ENCODE results near the gene PAX4. TPM values are rescaled to one million over a fixed set of nuclear protein-coding genes. Genes with fewer than 3 reads are reported as not detected.

Gene PAX4
- total and polyA plus RNA-seq, 9 of the 15 experiments (the other 6 are each of a cell fraction or from before 2014, with no cell fraction given), result not detected

GRCh38 chr7:127588697-127589482 is 29.1 kb downstream of the PAX4 start (continued):
- no peak for TF ChIP-seq ZFP30 (CRISPR knock-in tag; IDR thresholded peaks at IDR 0.05; ENCODE audit: borderline replicate concordance)
- TF ChIP-seq, protein P1, sequence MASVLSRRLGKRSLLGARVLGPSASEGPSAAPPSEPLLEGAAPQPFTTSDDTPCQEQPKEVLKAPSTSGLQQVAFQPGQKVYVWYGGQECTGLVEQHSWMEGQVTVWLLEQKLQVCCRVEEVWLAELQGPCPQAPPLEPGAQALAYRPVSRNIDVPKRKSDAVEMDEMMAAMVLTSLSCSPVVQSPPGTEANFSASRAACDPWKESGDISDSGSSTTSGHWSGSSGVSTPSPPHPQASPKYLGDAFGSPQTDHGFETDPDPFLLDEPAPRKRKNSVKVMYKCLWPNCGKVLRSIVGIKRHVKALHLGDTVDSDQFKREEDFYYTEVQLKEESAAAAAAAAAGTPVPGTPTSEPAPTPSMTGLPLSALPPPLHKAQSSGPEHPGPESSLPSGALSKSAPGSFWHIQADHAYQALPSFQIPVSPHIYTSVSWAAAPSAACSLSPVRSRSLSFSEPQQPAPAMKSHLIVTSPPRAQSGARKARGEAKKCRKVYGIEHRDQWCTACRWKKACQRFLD (CRISPR knock-in tag; IDR thresholded peaks at IDR 0.05), result no peak
- TF ChIP-seq ZBTB26 (CRISPR knock-in tag; IDR thresholded peaks at IDR 0.05), result no peak
- no peak for TF ChIP-seq ZNF23 (CRISPR knock-in tag; IDR thresholded peaks at IDR 0.05)
- TF ChIP-seq ZNF586 (CRISPR knock-in tag; conservative IDR thresholded peaks at IDR 0.05), result no peak
- TF ChIP-seq TCF7L2 (IDR thresholded peaks at IDR 0.05; ENCODE audit: low read depth, low read length), result no peak
- TF ChIP-seq MAFG (tag; conservative IDR thresholded peaks at IDR 0.05), result no peak
- no peak for TF ChIP-seq ETS2 (tag; IDR thresholded peaks at IDR 0.05; ENCODE audit: borderline replicate concordance, poor library complexity, severe bottlenecking)
- TF ChIP-seq SMAD3 (CRISPR knock-in tag; conservative IDR thresholded peaks at IDR 0.05), result no peak
- TF ChIP-seq ZC3H11A (IDR thresholded peaks at IDR 0.05; ENCODE audit: low read depth, low read length), result no peak
- TF ChIP-seq, protein P2, sequence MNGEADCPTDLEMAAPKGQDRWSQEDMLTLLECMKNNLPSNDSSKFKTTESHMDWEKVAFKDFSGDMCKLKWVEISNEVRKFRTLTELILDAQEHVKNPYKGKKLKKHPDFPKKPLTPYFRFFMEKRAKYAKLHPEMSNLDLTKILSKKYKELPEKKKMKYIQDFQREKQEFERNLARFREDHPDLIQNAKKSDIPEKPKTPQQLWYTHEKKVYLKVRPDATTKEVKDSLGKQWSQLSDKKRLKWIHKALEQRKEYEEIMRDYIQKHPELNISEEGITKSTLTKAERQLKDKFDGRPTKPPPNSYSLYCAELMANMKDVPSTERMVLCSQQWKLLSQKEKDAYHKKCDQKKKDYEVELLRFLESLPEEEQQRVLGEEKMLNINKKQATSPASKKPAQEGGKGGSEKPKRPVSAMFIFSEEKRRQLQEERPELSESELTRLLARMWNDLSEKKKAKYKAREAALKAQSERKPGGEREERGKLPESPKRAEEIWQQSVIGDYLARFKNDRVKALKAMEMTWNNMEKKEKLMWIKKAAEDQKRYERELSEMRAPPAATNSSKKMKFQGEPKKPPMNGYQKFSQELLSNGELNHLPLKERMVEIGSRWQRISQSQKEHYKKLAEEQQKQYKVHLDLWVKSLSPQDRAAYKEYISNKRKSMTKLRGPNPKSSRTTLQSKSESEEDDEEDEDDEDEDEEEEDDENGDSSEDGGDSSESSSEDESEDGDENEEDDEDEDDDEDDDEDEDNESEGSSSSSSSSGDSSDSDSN (IDR thresholded peaks at IDR 0.05; ENCODE audit: borderline replicate concordance in 1 of 2, low read depth in 2 of 2, low read length in 2 of 2), result peak in 1 of 2 experiments; percentile 57; a peak in 1 of 4 replicates
- no peak for TF ChIP-seq POLR2AphosphoS2 (IDR thresholded peaks at IDR 0.05; ENCODE audit: low read length)
- TF ChIP-seq SMARCA5 (IDR thresholded peaks at IDR 0.05), result peak; percentile 41; the same call in 1 of the 2 replicates
- TF ChIP-seq SAP30 (IDR thresholded peaks at IDR 0.05; ENCODE audit: borderline replicate concordance, insufficient read depth, low read depth, low read length, poor library complexity, severe bottlenecking), result peak; percentile 67
- no peak for TF ChIP-seq ZNF76 (CRISPR knock-in tag; IDR thresholded peaks at IDR 0.05; ENCODE audit: borderline replicate concordance)
- TF ChIP-seq RAD21 (CRISPR knock-in tag; conservative IDR thresholded peaks at IDR 0.05 in 1 of 2, IDR thresholded peaks at IDR 0.05 in 1 of 2), result peak; percentile 55 to 56
- no peak for TF ChIP-seq ZNF778 (CRISPR knock-in tag; IDR thresholded peaks at IDR 0.05)
- TF ChIP-seq, protein P3, sequence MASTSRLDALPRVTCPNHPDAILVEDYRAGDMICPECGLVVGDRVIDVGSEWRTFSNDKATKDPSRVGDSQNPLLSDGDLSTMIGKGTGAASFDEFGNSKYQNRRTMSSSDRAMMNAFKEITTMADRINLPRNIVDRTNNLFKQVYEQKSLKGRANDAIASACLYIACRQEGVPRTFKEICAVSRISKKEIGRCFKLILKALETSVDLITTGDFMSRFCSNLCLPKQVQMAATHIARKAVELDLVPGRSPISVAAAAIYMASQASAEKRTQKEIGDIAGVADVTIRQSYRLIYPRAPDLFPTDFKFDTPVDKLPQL (IDR thresholded peaks at IDR 0.05; ENCODE audit: extremely low read depth, insufficient read length), result no peak
- TF ChIP-seq RFX5 (IDR thresholded peaks at IDR 0.05; ENCODE audit: low read depth, low read length), result no peak
- TF ChIP-seq CTBP1 (IDR thresholded peaks at IDR 0.05; ENCODE audit: borderline replicate concordance), result peak; percentile 97
- TF ChIP-seq NR3C1 (CRISPR knock-in tag; IDR thresholded peaks at IDR 0.05), result peak; percentile 14; the same call in 1 of the 2 replicates

Measured in K562 (cell line).